K562 (cell line): ENCODE results near the gene GCK. TPM values are rescaled to one million over a fixed set of nuclear protein-coding genes. Genes with fewer than 3 reads are reported as not detected.

Experiments
- ATAC-seq: fragments of 200-7000 bp; cut with Tn5 transposase; 3 replicates; pipeline ENCODE4 v1.9.1; 2020; ENCODE audit warnings: moderate library complexity
- BruUV-seq: library from RNA; stranded (reverse); fragments of 400-500 nt; replicated peaks from 2 replicates; lab custom pipeline; 2021; lab: Mats Ljungman, UMichigan
- CTCF ChIA-PET: fragments of 300-600 bp; formaldehyde crosslinking; extraction: SDS; loops from one replicate; lab custom pipeline; 2021; ENCODE audit warnings: low intra/inter-chr PET ratio; lab: Yijun Ruan, JAX
- POLR2A ChIA-PET: fragments of 300-600, 350-650 bp; sonication (Branson Sonifier 250); formaldehyde crosslinking; extraction: SDS; loops from one replicate; lab custom pipeline; 2021; ENCODE audit warnings: antibody characterized with exemption, inconsistent platforms; lab: Yijun Ruan, JAX
- DNase-seq, 4 experiments: peaks; one replicate each; pipeline versions ENCODE4 v3.0.0 to v3.0.0-alpha.2; 2011 to 2018; ENCODE audit warnings: low spot score in 3 of 4, mixed read lengths in 3 of 4; ENCODE audit errors: extremely low read depth in 1 of 4
- FAIRE-seq: peaks from 2 replicates; lab custom pipeline; 2011; peaks lifted over from hg19 to GRCh38; lab: Jason Lieb, UNC
- H2AFZ ChIP-seq: 2 replicates; pipeline ENCODE4 v1.6.0; 2011; ENCODE audit warnings: low read depth, low read length, control low read depth, inconsistent platforms
- H3K27ac ChIP-seq: fragments of 200-600 bp; 3 replicates; pipeline ENCODE4 v1.8.0; 2011; ENCODE audit warnings: low read depth, mild to moderate bottlenecking, control low read depth, inconsistent platforms, low read length, moderate library complexity, mixed read lengths; ENCODE audit errors: extremely low read depth
- H3K27me3 ChIP-seq, 2 experiments: fragments of 300-600 bp in 1 of 2; 2 replicates in 1 of 2; 3 replicates in 1 of 2; pipeline versions ENCODE4 v1.6.0 to v1.8.0; 2011; ENCODE audit warnings: inconsistent platforms in 2 of 2, low read length in 2 of 2, mild to moderate bottlenecking in 1 of 2, mixed read lengths in 1 of 2, moderate library complexity in 1 of 2; ENCODE audit not compliant: control insufficient read depth in 2 of 2, insufficient read depth in 2 of 2
- H3K36me3 ChIP-seq: fragments of 300-600 bp; 3 replicates; pipeline ENCODE4 v1.8.0; 2011; ENCODE audit warnings: mild to moderate bottlenecking, low read length, inconsistent platforms; ENCODE audit not compliant: control insufficient read depth, insufficient read depth
- H3K4me1 ChIP-seq, 2 experiments: fragments of 200-600 bp in 1 of 2; replicated peaks in 1 of 2; 2 replicates in 1 of 2; 3 replicates in 1 of 2; pipeline versions ENCODE4 v1.5.1 to v1.8.0; 2011; ENCODE audit warnings: inconsistent platforms in 2 of 2, low read length in 2 of 2, mild to moderate bottlenecking in 1 of 2, mixed read lengths in 1 of 2, moderate library complexity in 1 of 2; ENCODE audit not compliant: control insufficient read depth in 2 of 2, insufficient read depth in 2 of 2
- H3K4me2 ChIP-seq: 2 replicates; pipeline ENCODE4 v1.6.1; 2011; ENCODE audit warnings: low read length, control low read depth, inconsistent platforms, mixed read lengths; ENCODE audit not compliant: insufficient read depth
- H3K4me3 ChIP-seq: fragments of 200-600 bp; sonication (generic), shearing (Covaris generic); 2 replicates; pipeline ENCODE4 v1.5.1; 2016; ENCODE audit warnings: control low read depth, inconsistent platforms
- H3K79me2 ChIP-seq: fragments of 200-600 bp; 3 replicates; pipeline ENCODE4 v1.8.0; 2011; ENCODE audit warnings: low read length, inconsistent platforms; ENCODE audit not compliant: control insufficient read depth, insufficient read depth
- H3K9ac ChIP-seq, 2 experiments: 2 replicates each; pipeline versions ENCODE4 v1.6.0 to v1.6.1; 2011; ENCODE audit warnings: low read depth in 2 of 2, low read length in 2 of 2, control low read depth in 1 of 2, inconsistent platforms in 1 of 2, mild to moderate bottlenecking in 1 of 2, mixed read lengths in 1 of 2; ENCODE audit not compliant: insufficient read depth in 1 of 2
- H3K9me1 ChIP-seq: one replicate; pipeline ENCODE4 v1.6.0; 2011; ENCODE audit warnings: inconsistent platforms, mild to moderate bottlenecking, low read length, moderate library complexity; ENCODE audit not compliant: control insufficient read depth, insufficient read depth
- H3K9me3 ChIP-seq: replicated peaks from 2 replicates; pipeline ENCODE4 v1.5.1; 2011; ENCODE audit warnings: low read depth, low read length, inconsistent platforms; ENCODE audit not compliant: control insufficient read depth, insufficient read depth
- H4K20me1 ChIP-seq: replicated peaks from 2 replicates; pipeline ENCODE4 v1.6.1; 2011; ENCODE audit warnings: low read length, inconsistent platforms, mixed read lengths; ENCODE audit not compliant: control insufficient read depth, insufficient read depth
- HMG20B ChIP-seq: fragments of 250-450 bp; sonication (Bioruptor Pico); IDR thresholded peaks from 2 replicates; pipeline ENCODE4 v1.5.0; 2021; ENCODE audit warnings: mild to moderate bottlenecking
- MLX ChIP-seq, 2 experiments: fragments of 450-650 bp in 1 of 2; sonication (generic) in 1 of 2; formaldehyde crosslinking; conservative IDR thresholded peaks; 2 replicates each; pipeline versions ENCODE4 v1.4.0 to v1.8.1; 2020 to 2022; ENCODE audit warnings: mild to moderate bottlenecking in 1 of 2, missing genetic modification reagents in 1 of 2
- POLR2G ChIP-seq: fragments of 200-400 bp; formaldehyde crosslinking; IDR thresholded peaks from 2 replicates; pipeline ENCODE4 v1.6.1; 2017; ENCODE audit warnings: low read depth, mild to moderate bottlenecking, antibody characterized with exemption, low read length, moderate library complexity
- RBFOX2 ChIP-seq: fragments of 200-400 bp; formaldehyde crosslinking; IDR thresholded peaks from 2 replicates; pipeline ENCODE4 v1.6.1; 2017; ENCODE audit warnings: low read depth, mild to moderate bottlenecking, low read length, moderate library complexity
- WGBS: fragments of 100-300 bp; shearing (Covaris generic); methylation state at CpG from one replicate; pipeline ENCODE4 v1.1.6; 2016; ENCODE audit warnings: low coverage, mixed read lengths; ENCODE audit not compliant: insufficient coverage; ENCODE audit errors: missing lambda C conversion rate; 5-methylcytosine and 5-hydroxymethylcytosine counted together
- in situ Hi-C: fragments of 300-500 bp; cut with MboI; formaldehyde crosslinking; loops from 4 replicates; pipeline ENCODE4 v1.15.0; 2018; ENCODE audit warnings: inconsistent platforms, mixed read lengths
- intact Hi-C: fragments of 100-400 bp; cut with micrococcal nuclease; formaldehyde crosslinking; loops from 2 replicates; pipeline ENCODE4 v1.14.2; 2022
- polyA plus RNA-seq, 8 experiments: library from polyadenylated mRNA; depleted of rRNA in 4 of 8; stranded (reverse) in 5 of 8; unstranded in 3 of 8; fragments of >200 nt; fragmentation: Nextera tagmentation in 2 of 8; fragmentation: Illumina TruSeq in 1 of 8; extraction: Ambion mirVana in 2 of 8; extraction: Trizol in 1 of 8; gene quantifications; 2 replicates each; pipeline versions ENCODE4 v1.2.1 to v1.2.3, GENCODE V29; 2011 to 2014; ENCODE audit warnings: inconsistent platforms in 1 of 8, missing spikeins in 1 of 8
- total RNA-seq, 7 experiments: library from RNA; depleted of rRNA in 6 of 7; stranded (reverse); fragments of >200 nt in 6 of 7; fragmentation: Illumina TruSeq in 2 of 7; extraction: Trizol in 2 of 7; gene quantifications; 2 replicates each; pipeline versions ENCODE4 v1.2.1 to v1.2.3, GENCODE V29; 2011 to 2021; ENCODE audit warnings: low replicate concordance in 1 of 7

Gene GCK
- total and polyA plus RNA-seq, 9 of the 15 experiments (the other 6 are each of a cell fraction or from before 2014, with no cell fraction given) = 0.11 to 0.55 (median 0.16) TPM; not detected in 3

- POLR2A ChIA-PET = interaction anchor here (0.6 kb wide), 1 partner anchor 58 kb away, joined by 4 read pairs; no protein-coding TSS in a partner anchor
- Histone ChIP-seq H4K20me1 (peaks cover 24% of the 10 kb centered on the region), H3K9ac (no peak overlapping the region; a peak in 1 of 4 replicates), H3K36me3 (peaks cover 82% of the 10 kb centered on the region), H3K4me3 (no peak overlapping the region), H3K27me3 (no peaks in the 10 kb centered on the region), H2AFZ (no peak overlapping the region), H3K4me2 (no peak overlapping the region), H3K9me3 (no peaks in the 10 kb centered on the region), H3K9me1 (peaks cover 11% of the 10 kb centered on the region), H3K27ac (no peak overlapping the region), H3K4me1 (peaks cover 17 to 32% of the 10 kb centered on the region in 2 experiments), H3K79me2 (peaks cover 39% of the 10 kb centered on the region)
- CTCF ChIA-PET = no interaction called here
- FAIRE-seq (no peak), DNase-seq (no peak), ATAC-seq (no peak)
- no TSS peak for BruUV-seq
- intact Hi-C loops (no loop called here), in situ Hi-C loops (no loop called here)
- WGBS = 90% methylated on average over 13 of the region's 13 CpGs
- TF ChIP-seq RBFOX2 (peak; percentile 47), HMG20B (no peak), POLR2G (0 out of 2 replicates have a peak, but pooled peaks have one; percentile 33), MLX (CRISPR knock-in tag; conservative IDR thresholded peaks at IDR 0.05) (no peak)
Measured at GRCh38 chr7:44117801-44118429, 71.3 kb downstream of the GCK start.
